SK-N-SH (cell line): ENCODE data around the gene ZNF622.

Source experiments
- CTCF ChIP-seq: fragments of 200-600 bp; sonication (generic); IDR thresholded peaks from 2 replicates; pipeline ENCODE4 v1.6.1; 2017; ENCODE audit warnings: antibody characterized with exemption, mild to moderate bottlenecking, moderate library complexity
- POLR2AphosphoS5 ChIP-seq: IDR thresholded peaks from 2 replicates; pipeline ENCODE4 v1.6.1; 2012; ENCODE audit warnings: low read depth, low read length
- RAD21 ChIP-seq: IDR thresholded peaks from 2 replicates; pipeline ENCODE4 v1.6.1; 2012; ENCODE audit warnings: mild to moderate bottlenecking, low read length
- RCOR1 ChIP-seq: fragments of 150-350 bp; IDR thresholded peaks from 2 replicates; pipeline ENCODE4 v1.6.1; 2017; ENCODE audit warnings: antibody characterized with exemption, low read length
- REST ChIP-seq: IDR thresholded peaks from 2 replicates; pipeline ENCODE4 v1.6.1; 2012; ENCODE audit warnings: mild to moderate bottlenecking, low read depth, low read length, moderate library complexity
- RXRA ChIP-seq: IDR thresholded peaks from 2 replicates; pipeline ENCODE4 v1.4.0; 2012; ENCODE audit warnings: low read depth, mild to moderate bottlenecking, borderline replicate concordance
- TEAD4 ChIP-seq: IDR thresholded peaks from 2 replicates; pipeline ENCODE4 v1.4.0; 2012; ENCODE audit warnings: mild to moderate bottlenecking, borderline replicate concordance; ENCODE audit not compliant: insufficient read depth
- YY1 ChIP-seq: IDR thresholded peaks from 2 replicates; pipeline ENCODE4 v1.4.0; 2012; ENCODE audit warnings: low read depth, mild to moderate bottlenecking

- TF ChIP-seq RAD21 (peak; percentile 94), CTCF (no peak; the same call in 1 of the 2 replicates), RCOR1 (no peak), RXRA (no peak), YY1 (no peak), POLR2AphosphoS5 (no peak), REST (no peak), TEAD4 (no peak)
Measured at GRCh38 chr5:16453609-16454008, 12.0 kb downstream of the ZNF622 start.
